BJ (cell line): ENCODE results near the gene AGL. TPM values are rescaled to one million over a fixed set of nuclear protein-coding genes. Genes with fewer than 3 reads are reported as not detected.

Source experiments
- CTCF ChIA-PET: fragments of 350-600 bp; formaldehyde crosslinking; extraction: SDS; loops from one replicate; lab custom pipeline; 2021; ENCODE audit warnings: antibody characterized with exemption, inconsistent platforms; lab: Yijun Ruan, JAX
- POLR2A ChIA-PET: fragments of 300-600 bp; sonication (Branson Sonifier 250); formaldehyde crosslinking; extraction: SDS; loops from one replicate; lab custom pipeline; 2021; ENCODE audit warnings: antibody characterized with exemption; lab: Charles Lee
- DNase-seq: peaks from one replicate; pipeline ENCODE4 v3.0.0-alpha.2; 2011; ENCODE audit warnings: low read depth
- H3K27me3 ChIP-seq: 2 replicates; pipeline ENCODE4 v1.6.0; 2011; ENCODE audit warnings: low read length; ENCODE audit not compliant: control insufficient read depth, insufficient read depth
- H3K36me3 ChIP-seq: 2 replicates; pipeline ENCODE4 v1.5.1; 2011; ENCODE audit warnings: low read length; ENCODE audit not compliant: control insufficient read depth, insufficient read depth
- H3K4me3 ChIP-seq: 2 replicates; pipeline ENCODE4 v1.5.1; 2011; ENCODE audit warnings: low read depth, mild to moderate bottlenecking, control low read depth, low read length
- polyA plus RNA-seq: library from polyadenylated mRNA; depleted of rRNA; stranded (reverse); fragments of >200 nt; gene quantifications from 2 replicates; pipeline ENCODE4 v1.2.3, GENCODE V29; 2011
- TF ChIP-seq, protein P1 (sequence below): IDR thresholded peaks from 2 replicates; pipeline ENCODE4 v1.5.1; 2011; ENCODE audit warnings: low read depth, mild to moderate bottlenecking, control low read depth, inconsistent platforms, low read length, moderate library complexity; ENCODE audit not compliant: insufficient read depth

The AGL gene
- polyA plus RNA-seq, 1 experiment: 1.6 TPM

DNA sequence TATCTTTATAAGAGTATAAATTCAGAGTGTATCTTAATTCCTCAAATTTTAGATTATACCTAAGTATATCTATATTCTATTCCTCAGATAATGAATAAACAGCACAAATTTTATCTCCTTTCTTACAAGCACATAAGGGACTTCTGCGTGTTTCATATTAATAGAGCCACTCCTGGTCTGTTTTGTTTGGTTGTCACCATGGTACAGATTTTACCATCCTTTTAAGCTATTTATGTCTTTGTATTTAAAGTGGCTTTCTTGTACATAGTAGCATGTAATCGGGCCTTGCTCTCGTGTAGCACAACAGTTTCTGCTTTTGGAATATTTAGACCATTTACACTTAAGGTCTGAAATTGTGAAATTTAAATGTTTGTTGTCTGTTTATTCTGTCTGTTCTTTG is 67.1 kb downstream of the AGL start:
- Histone ChIP-seq H3K4me3 (no peak overlapping the region), H3K36me3 (no peaks in the 10 kb centered on the region; the same call in 1 of the 2 replicates), H3K27me3 (no peaks in the 10 kb centered on the region)
- ChIA-PET POLR2A (no interaction called here), CTCF (no interaction called here)
- TF ChIP-seq, protein P1, sequence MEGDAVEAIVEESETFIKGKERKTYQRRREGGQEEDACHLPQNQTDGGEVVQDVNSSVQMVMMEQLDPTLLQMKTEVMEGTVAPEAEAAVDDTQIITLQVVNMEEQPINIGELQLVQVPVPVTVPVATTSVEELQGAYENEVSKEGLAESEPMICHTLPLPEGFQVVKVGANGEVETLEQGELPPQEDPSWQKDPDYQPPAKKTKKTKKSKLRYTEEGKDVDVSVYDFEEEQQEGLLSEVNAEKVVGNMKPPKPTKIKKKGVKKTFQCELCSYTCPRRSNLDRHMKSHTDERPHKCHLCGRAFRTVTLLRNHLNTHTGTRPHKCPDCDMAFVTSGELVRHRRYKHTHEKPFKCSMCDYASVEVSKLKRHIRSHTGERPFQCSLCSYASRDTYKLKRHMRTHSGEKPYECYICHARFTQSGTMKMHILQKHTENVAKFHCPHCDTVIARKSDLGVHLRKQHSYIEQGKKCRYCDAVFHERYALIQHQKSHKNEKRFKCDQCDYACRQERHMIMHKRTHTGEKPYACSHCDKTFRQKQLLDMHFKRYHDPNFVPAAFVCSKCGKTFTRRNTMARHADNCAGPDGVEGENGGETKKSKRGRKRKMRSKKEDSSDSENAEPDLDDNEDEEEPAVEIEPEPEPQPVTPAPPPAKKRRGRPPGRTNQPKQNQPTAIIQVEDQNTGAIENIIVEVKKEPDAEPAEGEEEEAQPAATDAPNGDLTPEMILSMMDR: no peak
- DNase-seq: no peak

DNA sequence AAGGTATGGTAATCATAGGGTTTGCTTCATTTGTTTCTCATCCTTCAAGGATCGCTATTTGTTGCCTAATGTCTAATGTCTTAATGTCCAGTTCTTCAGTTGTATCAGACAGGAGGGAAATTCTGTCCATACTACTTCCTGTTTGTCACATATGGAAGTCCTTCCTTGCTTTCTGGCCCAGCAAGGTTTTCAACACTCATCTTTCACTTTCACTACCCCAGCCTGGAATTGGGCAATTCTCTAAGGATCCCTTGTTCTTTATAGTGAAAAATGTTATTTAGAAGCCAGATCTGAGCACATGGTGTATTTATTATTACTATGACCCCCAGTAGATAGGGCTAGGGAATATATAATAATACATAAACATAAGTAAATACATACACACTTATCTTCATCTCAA is 69.1 kb downstream of the AGL start:
- no peak for DNase-seq
- no peaks in the 10 kb centered on the region; the same call in 1 of the 2 replicates for H3K36me3 ChIP-seq
- H3K27me3 ChIP-seq: no peaks in the 10 kb centered on the region
- TF ChIP-seq, protein P1: no peak
- ChIA-PET CTCF (no interaction called here), POLR2A (no interaction called here)
- no peak overlapping the region for H3K4me3 ChIP-seq

DNA sequence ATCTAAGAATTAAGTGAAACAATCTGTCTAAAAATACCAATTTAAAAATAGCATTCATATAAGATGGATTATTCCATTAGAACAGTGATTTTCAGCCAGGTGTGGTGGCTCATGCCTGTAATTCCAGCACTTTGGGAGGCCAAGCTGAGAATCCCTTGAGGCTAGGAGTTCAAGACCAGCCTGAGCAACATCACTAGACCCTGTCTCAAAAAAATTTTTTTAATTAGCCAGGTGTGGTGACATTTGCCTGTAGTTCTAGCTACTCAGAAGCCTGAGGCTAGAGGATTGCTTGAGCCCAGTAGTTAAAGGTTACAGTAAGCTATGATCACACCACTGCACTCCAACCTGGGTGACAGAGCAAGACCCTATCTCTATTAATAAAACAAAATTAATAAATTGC is 84.6 kb downstream of the AGL start:
- no peaks in the 10 kb centered on the region for H3K27me3 ChIP-seq
- CTCF ChIA-PET: no interaction called here

DNA sequence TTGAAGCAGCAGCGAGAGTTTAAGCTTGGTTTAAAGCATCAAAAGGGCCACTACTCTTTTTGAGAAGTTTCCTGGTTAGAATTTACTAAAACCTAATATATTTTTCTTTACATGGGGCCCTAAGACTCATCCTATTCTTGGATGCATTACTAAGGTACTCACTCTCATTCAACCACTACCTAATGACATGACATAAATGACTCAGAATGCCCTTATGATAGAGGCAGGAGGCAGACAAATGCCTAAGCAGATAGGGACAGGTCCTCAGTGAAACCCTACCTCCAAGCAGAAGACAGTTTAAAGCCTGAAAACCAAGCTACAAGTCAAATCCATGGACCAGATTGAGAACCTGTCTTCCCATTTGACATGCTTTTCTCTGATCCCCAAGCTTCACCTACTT is 85.4 kb downstream of the AGL start:
- ChIA-PET CTCF (no interaction called here), POLR2A (no interaction called here)
- no peaks in the 10 kb centered on the region for H3K27me3 ChIP-seq
- DNase-seq: no peak
- no peak overlapping the region for H3K4me3 ChIP-seq
- TF ChIP-seq, protein P1: no peak
- no peaks in the 10 kb centered on the region for H3K36me3 ChIP-seq

More for the DNA sequence above, 84.6 kb downstream of the AGL start:
- Histone ChIP-seq H3K4me3 (no peak overlapping the region), H3K36me3 (no peaks in the 10 kb centered on the region)
- TF ChIP-seq, protein P1: no peak
- DNase-seq: no peak
- POLR2A ChIA-PET: no interaction called here

DNA sequence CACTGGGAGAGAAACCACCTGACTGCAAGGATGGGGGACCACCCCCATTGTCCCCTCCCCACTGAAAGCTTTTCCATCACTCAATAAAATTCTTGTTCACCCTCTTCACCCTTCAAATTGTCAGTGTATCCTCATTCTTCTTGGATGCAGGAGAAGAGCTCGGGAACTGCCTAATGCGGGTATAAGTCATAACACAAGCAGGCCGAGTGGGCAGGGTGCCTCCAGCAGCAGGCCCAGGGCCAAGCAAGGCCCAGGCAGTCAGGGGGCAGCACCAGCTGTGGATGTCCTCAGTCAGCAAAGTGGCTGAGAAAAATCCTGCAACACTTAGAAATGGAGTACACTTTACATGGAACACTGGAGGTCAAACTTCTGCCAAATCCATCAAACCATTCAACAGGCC is 85.9 kb downstream of the AGL start:
- CTCF ChIA-PET: no interaction called here
- DNase-seq: no peak

More for the DNA sequence above, 85.9 kb downstream of the AGL start:
- H3K4me3 ChIP-seq: no peak overlapping the region
- H3K36me3 ChIP-seq: no peaks in the 10 kb centered on the region
- H3K27me3 ChIP-seq: no peaks in the 10 kb centered on the region
- POLR2A ChIA-PET: no interaction called here
- TF ChIP-seq, protein P1: no peak
